ENCODE results near the gene PPM1D. TPM values are rescaled to one million over a fixed set of nuclear protein-coding genes. Genes with fewer than 3 reads are reported as not detected.

The PPM1D gene
- total and polyA plus RNA-seq, 2 of the 13 experiments (the other 11 are each of a cell fraction or from before 2014, with no cell fraction given), result 8.0 to 26.2 TPM

- no peak for FAIRE-seq
- Histone ChIP-seq H3K79me2 (ENCODE audit: insufficient read depth, low read length) (no peaks in the 10 kb centered on the region), H3K36me3 (replicated peaks in 1 of 2; ENCODE audit: control insufficient read depth in 1 of 2, insufficient read depth in 2 of 2, low read length in 2 of 2) (no peaks in the 10 kb centered on the region), H3K9ac (ENCODE audit: insufficient read depth, low read depth, low read length) (no peak overlapping the region), H2AFZ (ENCODE audit: low read length) (no peak overlapping the region), H3K4me3 (replicated peaks in 1 of 3; ENCODE audit: insufficient read depth in 1 of 3, low read depth in 2 of 3, low read length in 3 of 3) (no peak overlapping the region), H3K4me1 (ENCODE audit: insufficient read depth, low read length) (peaks cover 36% of the 10 kb centered on the region), H3K9me3 (ENCODE audit: low read length) (peaks cover 17% of the 10 kb centered on the region; the same call in 1 of the 2 replicates), H3K27ac (ENCODE audit: extremely low read length, insufficient read depth, low read length) (no peak overlapping the region), H3K27me3 (ENCODE audit: control insufficient read depth in 1 of 2, insufficient read depth in 2 of 2, low read length in 2 of 2) (no peaks in the 10 kb centered on the region; a peak in 1 of 5 replicates), H4K20me1 (ENCODE audit: insufficient read depth, low read length) (no peaks in the 10 kb centered on the region), H3K4me2 (ENCODE audit: low read depth, low read length) (no peak overlapping the region)
- peak; percentile 45 for DNase-seq (ENCODE audit: low spot score)
- ATAC-seq, result no peak
- no TSS peak for BruUV-seq (replicated peaks)
- POLR2A ChIA-PET, result interaction anchor here (2.0 to 4.9 kb wide), 3 partner anchors 11 to 42 kb away, joined by 6 to 42 read pairs (median 38); partner anchors contain the start of genes APPBP2 and PPM1D
- CTCF ChIA-PET (ENCODE audit: low intra/inter-chr PET ratio, low total read pairs), result no interaction called here
- 39% methylated on average over 2 of the region's 2 CpGs for WGBS (ENCODE audit: low lambda C conversion rate)
- intact Hi-C loops (cut with micrococcal nuclease; ENCODE audit: unreplicated experiment), result no loop called here
- in situ Hi-C loops (cut with HindIII; ENCODE audit: extremely low pct_ligation_motif_present, low pct_unique_long_range_greater_than_20kb), result no loop called here
- TF ChIP-seq SAP130 (CRISPR knock-in tag; IDR thresholded peaks at IDR 0.05; ENCODE audit: low read depth), result peak; percentile 35; the same call in 1 of the 2 replicates
- TF ChIP-seq CEBPZ (IDR thresholded peaks at IDR 0.05; ENCODE audit: low read length), result peak; percentile 58; the same call in 1 of the 2 replicates
- TF ChIP-seq ZNF558 (CRISPR knock-in tag; IDR thresholded peaks at IDR 0.05; ENCODE audit: borderline replicate concordance), result no peak
- no peak for TF ChIP-seq ZNF101 (CRISPR knock-in tag; IDR thresholded peaks at IDR 0.05; ENCODE audit: borderline replicate concordance, low read depth)
- peak; percentile 89 for TF ChIP-seq NFE2L2 (IDR thresholded peaks at IDR 0.05; ENCODE audit: low read length)
- peak; percentile 52 for TF ChIP-seq TEAD3 (CRISPR knock-in tag; optimal IDR thresholded peaks at IDR 0.05; ENCODE audit: borderline replicate concordance)
- TF ChIP-seq TGIF2 (CRISPR knock-in tag; IDR thresholded peaks at IDR 0.05), result no peak
- TF ChIP-seq HNF4G (IDR thresholded peaks at IDR 0.05; ENCODE audit: borderline replicate concordance, low read depth, low read length), result no peak
- TF ChIP-seq HNF4G (CRISPR knock-in tag; IDR thresholded peaks at IDR 0.05; ENCODE audit: borderline replicate concordance, low read depth), result no peak
- no peak for TF ChIP-seq ZNF264 (CRISPR knock-in tag; IDR thresholded peaks at IDR 0.05)
- TF ChIP-seq ZMAT5 (CRISPR knock-in tag; IDR thresholded peaks at IDR 0.05; ENCODE audit: borderline replicate concordance, low read depth), result no peak
- peak; percentile 86 for TF ChIP-seq TRIM24 (CRISPR knock-in tag; IDR thresholded peaks at IDR 0.05)
- peak; percentile 61; the same call in 1 of the 2 replicates for TF ChIP-seq CBX5 (CRISPR knock-in tag; IDR thresholded peaks at IDR 0.05; ENCODE audit: borderline replicate concordance)
- no peak for TF ChIP-seq FOXA1 (IDR thresholded peaks at IDR 0.05)
- peak; percentile 72 for TF ChIP-seq FOXA1 (CRISPR knock-in tag; IDR thresholded peaks at IDR 0.05)
- TF ChIP-seq ZHX2 (IDR thresholded peaks at IDR 0.05; ENCODE audit: low read depth), result 0 out of 2 replicates have a peak, but pooled peaks have one; percentile 61
- TF ChIP-seq ZHX2 (CRISPR knock-in tag; IDR thresholded peaks at IDR 0.05; ENCODE audit: borderline replicate concordance), result no peak
- TF ChIP-seq CBX1 (IDR thresholded peaks at IDR 0.05; ENCODE audit: low read depth), result peak; percentile 68
Measured at GRCh38 chr17:60557805-60558204, 42.2 kb upstream of the PPM1D start.

All from HepG2 (cell line).